Activated T-cell treated with anti-CD3 and anti-CD28 coated beads, Interleukin-2, amount 50 U/mL, for 72 hours (primary cell): ENCODE results near the gene TAPBP. TPM values are rescaled to one million over a fixed set of nuclear protein-coding genes. Genes with fewer than 3 reads are reported as not detected.
"Not testable (repeated sequence)": the region's sequence is repeated elsewhere in the genome, so short reads cannot be mapped to it uniquely, and the experiment has no call there.

Experiments used
- ATAC-seq, 2 donors: fragments of 150-1000 bp; cut with Tn5 transposase; replicated peaks in 1 of 2; 2 replicates each; pipeline ENCODE4 v1.10.0; 2021; ENCODE audit warnings: moderate library complexity in 2 of 2, mild to moderate bottlenecking in 1 of 2
- DNase-seq, 2 donors: peaks; one replicate each; pipeline ENCODE4 v3.0.0; 2021 to 2022; ENCODE audit warnings: mixed read lengths in 1 of 2
- H3K27ac Mint-ChIP-seq: one replicate; pipeline ENCODE4 v1.8.0; 2022; ENCODE audit warnings: mild to moderate bottlenecking, moderate library complexity, mixed read lengths
- H3K27me3 Mint-ChIP-seq: one replicate; pipeline ENCODE4 v1.8.0; 2022; ENCODE audit warnings: low read depth, mixed read lengths
- H3K36me3 Mint-ChIP-seq, 2 donors: one replicate each; pipeline ENCODE4 v1.8.0; 2022; ENCODE audit warnings: mixed read lengths in 2 of 2, mild to moderate bottlenecking in 1 of 2; ENCODE audit not compliant: insufficient read depth in 2 of 2
- H3K4me1 Mint-ChIP-seq: one replicate; pipeline ENCODE4 v1.8.0; 2022; ENCODE audit warnings: low read depth, mixed read lengths
- H3K4me3 Mint-ChIP-seq, 2 donors: one replicate each; pipeline ENCODE4 v1.8.0; 2022; ENCODE audit warnings: mild to moderate bottlenecking in 2 of 2, mixed read lengths in 2 of 2, moderate library complexity in 2 of 2
- H3K9me3 Mint-ChIP-seq, 2 donors: one replicate each; pipeline ENCODE4 v1.8.0; 2022; ENCODE audit warnings: mixed read lengths in 2 of 2
- total RNA-seq, 2 donors: library from RNA; stranded (reverse); gene quantifications; one replicate each; pipeline ENCODE4 v1.2.3, GENCODE V29; 2022

The TAPBP gene
- total RNA-seq = 100 to 1,000 TPM; 180 to 210 TPM

GRCh38 chr6:33313709-33314514 lies at the start of gene TAPBP:
TAPBP (minus strand) TSS chr6:33314078; CDS start chr6:33314041, 37 bp downstream.
- peak; percentile 84 to 88 for DNase-seq
- no peaks in the 10 kb centered on the region for H3K9me3 Mint-ChIP-seq
- peak within 1 kb of the TSS; percentile 98 for H3K27ac Mint-ChIP-seq
- peak within 1 kb of the TSS; percentile 98 for H3K4me3 Mint-ChIP-seq
- ATAC-seq = peak; percentile 63
- H3K36me3 Mint-ChIP-seq = peaks cover 11 to 31% of the 10 kb centered on the region in 2 donors
- no peaks in the 10 kb centered on the region for H3K27me3 Mint-ChIP-seq
- H3K4me1 Mint-ChIP-seq = peaks cover 70% of the 10 kb centered on the region

- not testable (repeated sequence) for ATAC-seq, H3K27ac Mint-ChIP-seq, H3K4me3 Mint-ChIP-seq, DNase-seq, H3K4me1 Mint-ChIP-seq, H3K36me3 Mint-ChIP-seq, H3K9me3 Mint-ChIP-seq, H3K27me3 Mint-ChIP-seq
Observed at GRCh38 chr6:33363486-33363885, 49.6 kb upstream of the TAPBP start.

GRCh38 chr6:33359331-33359730 lies 45.5 kb upstream of the TAPBP start:
- Mint-ChIP-seq H3K27ac (no peak overlapping the region), H3K27me3 (no peaks in the 10 kb centered on the region), H3K9me3 (no peaks in the 10 kb centered on the region), H3K4me3 (no peak overlapping the region), H3K36me3 (no peaks in the 10 kb centered on the region), H3K4me1 (no peaks in the 10 kb centered on the region)
- no peak for ATAC-seq
- no peak for DNase-seq

GRCh38 chr6:33357160-33357871 lies 43.4 kb upstream of the TAPBP start:
- not testable (repeated sequence) for H3K4me1 Mint-ChIP-seq, H3K9me3 Mint-ChIP-seq, H3K36me3 Mint-ChIP-seq, H3K27me3 Mint-ChIP-seq, DNase-seq, ATAC-seq, H3K27ac Mint-ChIP-seq, H3K4me3 Mint-ChIP-seq

- Mint-ChIP-seq H3K4me1 (no peaks in the 10 kb centered on the region), H3K27me3 (no peaks in the 10 kb centered on the region), H3K36me3 (no peaks in the 10 kb centered on the region), H3K9me3 (no peaks in the 10 kb centered on the region), H3K27ac (no peak overlapping the region), H3K4me3 (no peak overlapping the region)
- ATAC-seq (no peak), DNase-seq (no peak)
Observed at GRCh38 chr6:33356295-33356694, 42.4 kb upstream of the TAPBP start.

GRCh38 chr6:33355860-33356259 lies 42.0 kb upstream of the TAPBP start:
- not testable (repeated sequence) for H3K27ac Mint-ChIP-seq, ATAC-seq, H3K27me3 Mint-ChIP-seq, H3K36me3 Mint-ChIP-seq, H3K4me3 Mint-ChIP-seq, H3K4me1 Mint-ChIP-seq, H3K9me3 Mint-ChIP-seq, DNase-seq

- H3K9me3 Mint-ChIP-seq = no peaks in the 10 kb centered on the region
- H3K4me1 Mint-ChIP-seq = peaks cover 22% of the 10 kb centered on the region
- H3K27ac Mint-ChIP-seq = no peak overlapping the region
- no peaks in the 10 kb centered on the region for H3K36me3 Mint-ChIP-seq
- H3K27me3 Mint-ChIP-seq = no peaks in the 10 kb centered on the region
- DNase-seq (no peak), ATAC-seq (no peak)
- H3K4me3 Mint-ChIP-seq = no peak overlapping the region
Observed at GRCh38 chr6:33347816-33348215, 33.9 kb upstream of the TAPBP start.

- peaks cover 22% of the 10 kb centered on the region for H3K4me1 Mint-ChIP-seq
- not testable (repeated sequence) for DNase-seq, H3K9me3 Mint-ChIP-seq, ATAC-seq, H3K27ac Mint-ChIP-seq, H3K27me3 Mint-ChIP-seq, H3K4me3 Mint-ChIP-seq, H3K36me3 Mint-ChIP-seq
Observed at GRCh38 chr6:33346972-33347371, 33.1 kb upstream of the TAPBP start.

GRCh38 chr6:33344701-33345697 lies 31.1 kb upstream of the TAPBP start:
- ATAC-seq = peak; percentile 69 to 73
- Mint-ChIP-seq H3K27ac (peak overlapping the region; percentile 1), H3K36me3 (no peaks in the 10 kb centered on the region), H3K4me3 (peak overlapping the region; percentile 63 to 76), H3K27me3 (no peaks in the 10 kb centered on the region), H3K4me1 (peaks cover 22% of the 10 kb centered on the region), H3K9me3 (no peaks in the 10 kb centered on the region)
- DNase-seq = peak; percentile 59 to 62

GRCh38 chr6:33343953-33344611 lies 30.2 kb upstream of the TAPBP start:
- no peaks in the 10 kb centered on the region for H3K27me3 Mint-ChIP-seq
- peak overlapping the region; percentile 56 to 76 for H3K4me3 Mint-ChIP-seq
- H3K4me1 Mint-ChIP-seq = peaks cover 22% of the 10 kb centered on the region
- peak overlapping the region; percentile 10 for H3K27ac Mint-ChIP-seq
- H3K9me3 Mint-ChIP-seq = no peaks in the 10 kb centered on the region
- no peaks in the 10 kb centered on the region for H3K36me3 Mint-ChIP-seq
- ATAC-seq (peak; percentile 67 to 77), DNase-seq (peak; percentile 29 to 32)

- H3K27ac Mint-ChIP-seq = peak overlapping the region; percentile 10
- not testable (repeated sequence) for H3K36me3 Mint-ChIP-seq, H3K27me3 Mint-ChIP-seq, H3K9me3 Mint-ChIP-seq, DNase-seq
- ATAC-seq = peak in 1 of 2 donors; percentile 27
- peaks cover 22% of the 10 kb centered on the region for H3K4me1 Mint-ChIP-seq
- H3K4me3 Mint-ChIP-seq = peak overlapping the region; percentile 56 to 76
Observed at GRCh38 chr6:33343606-33343952, 29.7 kb upstream of the TAPBP start.

GRCh38 chr6:33339193-33339592 lies 25.3 kb upstream of the TAPBP start:
- no peaks in the 10 kb centered on the region for H3K9me3 Mint-ChIP-seq
- H3K4me3 Mint-ChIP-seq = no peak overlapping the region
- ATAC-seq (no peak), DNase-seq (no peak)
- H3K27me3 Mint-ChIP-seq = no peaks in the 10 kb centered on the region
- H3K4me1 Mint-ChIP-seq = peaks cover 8% of the 10 kb centered on the region
- no peaks in the 10 kb centered on the region for H3K36me3 Mint-ChIP-seq
- H3K27ac Mint-ChIP-seq = no peak overlapping the region
